GM23338 (cell line): ENCODE data around the gene DSCAML1. TPM values are rescaled to one million over a fixed set of nuclear protein-coding genes. Genes with fewer than 3 reads are reported as not detected.

Source experiments
- ATAC-seq: fragments of 200-7000 bp; cut with Tn5 transposase; 3 replicates; pipeline ENCODE4 v1.9.1; 2020
- DNase-seq: peaks from one replicate; pipeline ENCODE4 v3.0.0-alpha.2; 2015; ENCODE audit warnings: low spot score
- H2AFZ ChIP-seq: fragments of 200-600 bp; sonication (generic); 2 replicates; pipeline ENCODE4 v1.8.0; 2016; ENCODE audit warnings: antibody characterized with exemption, mild to moderate bottlenecking, moderate library complexity
- H3F3A ChIP-seq: fragments of 200-600 bp; sonication (generic); replicated peaks from 2 replicates; pipeline ENCODE4 v1.8.0; 2017; ENCODE audit warnings: antibody characterized with exemption, mixed run types, low read depth
- H3K27ac ChIP-seq: fragments of 200-600 bp; sonication (generic); 2 replicates; pipeline ENCODE4 v1.6.1; 2016; ENCODE audit warnings: low read depth
- H3K27me3 ChIP-seq: fragments of 200-600 bp; sonication (generic); 2 replicates; pipeline ENCODE4 v1.8.0; 2016; ENCODE audit warnings: mild to moderate bottlenecking, mixed run types, moderate library complexity; ENCODE audit not compliant: insufficient read depth
- H3K36me3 ChIP-seq: fragments of 200-600 bp; sonication (generic); 2 replicates; pipeline ENCODE4 v1.8.0; 2016; ENCODE audit warnings: mild to moderate bottlenecking; ENCODE audit not compliant: insufficient read depth
- H3K4me1 ChIP-seq: fragments of 200-600 bp; sonication (generic); 2 replicates; pipeline ENCODE4 v1.8.0; 2016; ENCODE audit warnings: mild to moderate bottlenecking, moderate library complexity; ENCODE audit not compliant: insufficient read depth
- H3K4me2 ChIP-seq: fragments of 200-600 bp; sonication (generic); 2 replicates; pipeline ENCODE4 v1.7.1; 2017; ENCODE audit warnings: mixed run types
- H3K4me3 ChIP-seq: fragments of 200-600 bp; sonication (generic); 2 replicates; pipeline ENCODE4 v1.6.1; 2016; ENCODE audit warnings: mixed run types
- H3K79me2 ChIP-seq: fragments of 200-600 bp; sonication (generic); replicated peaks from 2 replicates; pipeline ENCODE4 v1.8.0; 2017; ENCODE audit warnings: mild to moderate bottlenecking; ENCODE audit not compliant: insufficient read depth
- H3K9me2 ChIP-seq: fragments of 200-600 bp; sonication (generic); 2 replicates; pipeline ENCODE4 v1.8.0; 2017; ENCODE audit not compliant: insufficient read depth
- H4K20me1 ChIP-seq: fragments of 200-600 bp; sonication (generic); replicated peaks from 2 replicates; pipeline ENCODE4 v1.8.0; 2017; ENCODE audit warnings: mild to moderate bottlenecking; ENCODE audit not compliant: insufficient read depth
- H3K27ac Mint-ChIP-seq: 2 replicates; pipeline ENCODE4 v1.8.0; 2020; ENCODE audit warnings: inconsistent platforms, mild to moderate bottlenecking, moderate library complexity, mixed read lengths
- H3K27me3 Mint-ChIP-seq: 3 replicates; pipeline ENCODE4 v1.8.0; 2022; ENCODE audit warnings: low read depth, mild to moderate bottlenecking, moderate library complexity, mixed read lengths, inconsistent platforms; ENCODE audit not compliant: insufficient read depth, poor library complexity
- H3K36me3 Mint-ChIP-seq: 3 replicates; pipeline ENCODE4 v1.8.0; 2021; ENCODE audit warnings: low read depth, mild to moderate bottlenecking, inconsistent platforms, moderate library complexity, mixed read lengths
- H3K4me1 Mint-ChIP-seq: 3 replicates; pipeline ENCODE4 v1.8.0; 2020; ENCODE audit warnings: mild to moderate bottlenecking, inconsistent platforms, mixed read lengths
- H3K4me3 Mint-ChIP-seq: 3 replicates; pipeline ENCODE4 v1.8.0; 2021; ENCODE audit warnings: moderate library complexity, mild to moderate bottlenecking, inconsistent platforms, mixed read lengths
- H3K9me3 Mint-ChIP-seq: 3 replicates; pipeline ENCODE4 v1.8.0; 2020; ENCODE audit warnings: moderate library complexity, mild to moderate bottlenecking, inconsistent platforms, mixed read lengths
- JUNB ChIP-seq: IDR thresholded peaks from one replicate; pipeline ENCODE4 v1.6.1; 2016; ENCODE audit warnings: antibody characterized with exemption; ENCODE audit not compliant: unreplicated experiment
- polyA plus RNA-seq: library from polyadenylated mRNA; unstranded; fragments of >200 nt; fragmentation: Nextera tagmentation; extraction: Ambion mirVana; gene quantifications from 2 replicates; pipeline ENCODE4 v1.2.1, GENCODE V29; 2016
- total RNA-seq: library from RNA; depleted of rRNA; stranded (reverse); fragments of >200 nt; shearing (Covaris generic); gene quantifications from 2 replicates; pipeline ENCODE4 v1.2.3, GENCODE V29; 2014
- TF ChIP-seq, protein P1 (sequence below): fragments of 250-450 bp; sonication (Bioruptor Pico); IDR thresholded peaks from 2 replicates; pipeline ENCODE4 v1.5.0; 2020; ENCODE audit warnings: mild to moderate bottlenecking, moderate library complexity
- TF ChIP-seq, protein P2 (sequence below), 2 experiments: fragments of 200-600 bp in 1 of 2; sonication (generic) in 1 of 2; conservative IDR thresholded peaks; 2 replicates each; pipeline versions ENCODE4 v1.5.1 to v1.6.1; 2016 to 2017; ENCODE audit warnings: antibody characterized with exemption in 2 of 2, low read depth in 2 of 2, mild to moderate bottlenecking in 2 of 2, moderate library complexity in 1 of 2

Gene DSCAML1
- total and polyA plus RNA-seq, 2 experiments from 2014 or later = 0.17 TPM; not detected in 1

DNA sequence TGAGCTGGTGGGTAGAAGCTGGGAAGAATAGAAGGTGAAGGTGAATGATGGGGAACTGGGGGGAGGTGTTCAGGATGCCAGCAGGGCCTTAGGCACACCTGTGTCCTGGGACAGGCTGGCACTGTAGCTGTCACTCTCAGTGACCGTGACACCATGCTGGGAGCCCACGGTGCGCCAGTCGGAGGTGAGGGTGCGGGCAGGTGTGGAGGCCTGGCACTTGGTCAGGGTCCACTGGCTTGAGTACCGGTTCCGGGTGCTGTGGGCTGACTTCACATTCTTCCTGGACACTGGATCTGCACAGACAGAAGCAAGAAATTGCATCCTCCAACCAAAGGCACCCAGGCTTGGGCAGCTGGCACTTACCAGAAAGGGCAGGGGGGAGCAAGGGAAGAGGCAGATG lies 365.6 kb downstream of the DSCAML1 start:
- Histone ChIP-seq H4K20me1 (no peaks in the 10 kb centered on the region), H3K9me2 (no peaks in the 10 kb centered on the region), H3K4me2 (no peak overlapping the region), H3K4me3 (no peak overlapping the region), H3F3A (no peaks in the 10 kb centered on the region), H3K79me2 (no peaks in the 10 kb centered on the region), H2AFZ (no peak overlapping the region), H3K27ac (no peak overlapping the region), H3K4me1 (peaks cover 7% of the 10 kb centered on the region), H3K36me3 (no peaks in the 10 kb centered on the region), H3K27me3 (no peaks in the 10 kb centered on the region)
- Mint-ChIP-seq H3K36me3 (no peaks in the 10 kb centered on the region), H3K27ac (no peak overlapping the region), H3K27me3 (peaks cover 12% of the 10 kb centered on the region), H3K4me1 (peaks cover 30% of the 10 kb centered on the region), H3K9me3 (no peaks in the 10 kb centered on the region), H3K4me3 (no peak overlapping the region)
- ATAC-seq = no peak
- TF ChIP-seq, protein P1, sequence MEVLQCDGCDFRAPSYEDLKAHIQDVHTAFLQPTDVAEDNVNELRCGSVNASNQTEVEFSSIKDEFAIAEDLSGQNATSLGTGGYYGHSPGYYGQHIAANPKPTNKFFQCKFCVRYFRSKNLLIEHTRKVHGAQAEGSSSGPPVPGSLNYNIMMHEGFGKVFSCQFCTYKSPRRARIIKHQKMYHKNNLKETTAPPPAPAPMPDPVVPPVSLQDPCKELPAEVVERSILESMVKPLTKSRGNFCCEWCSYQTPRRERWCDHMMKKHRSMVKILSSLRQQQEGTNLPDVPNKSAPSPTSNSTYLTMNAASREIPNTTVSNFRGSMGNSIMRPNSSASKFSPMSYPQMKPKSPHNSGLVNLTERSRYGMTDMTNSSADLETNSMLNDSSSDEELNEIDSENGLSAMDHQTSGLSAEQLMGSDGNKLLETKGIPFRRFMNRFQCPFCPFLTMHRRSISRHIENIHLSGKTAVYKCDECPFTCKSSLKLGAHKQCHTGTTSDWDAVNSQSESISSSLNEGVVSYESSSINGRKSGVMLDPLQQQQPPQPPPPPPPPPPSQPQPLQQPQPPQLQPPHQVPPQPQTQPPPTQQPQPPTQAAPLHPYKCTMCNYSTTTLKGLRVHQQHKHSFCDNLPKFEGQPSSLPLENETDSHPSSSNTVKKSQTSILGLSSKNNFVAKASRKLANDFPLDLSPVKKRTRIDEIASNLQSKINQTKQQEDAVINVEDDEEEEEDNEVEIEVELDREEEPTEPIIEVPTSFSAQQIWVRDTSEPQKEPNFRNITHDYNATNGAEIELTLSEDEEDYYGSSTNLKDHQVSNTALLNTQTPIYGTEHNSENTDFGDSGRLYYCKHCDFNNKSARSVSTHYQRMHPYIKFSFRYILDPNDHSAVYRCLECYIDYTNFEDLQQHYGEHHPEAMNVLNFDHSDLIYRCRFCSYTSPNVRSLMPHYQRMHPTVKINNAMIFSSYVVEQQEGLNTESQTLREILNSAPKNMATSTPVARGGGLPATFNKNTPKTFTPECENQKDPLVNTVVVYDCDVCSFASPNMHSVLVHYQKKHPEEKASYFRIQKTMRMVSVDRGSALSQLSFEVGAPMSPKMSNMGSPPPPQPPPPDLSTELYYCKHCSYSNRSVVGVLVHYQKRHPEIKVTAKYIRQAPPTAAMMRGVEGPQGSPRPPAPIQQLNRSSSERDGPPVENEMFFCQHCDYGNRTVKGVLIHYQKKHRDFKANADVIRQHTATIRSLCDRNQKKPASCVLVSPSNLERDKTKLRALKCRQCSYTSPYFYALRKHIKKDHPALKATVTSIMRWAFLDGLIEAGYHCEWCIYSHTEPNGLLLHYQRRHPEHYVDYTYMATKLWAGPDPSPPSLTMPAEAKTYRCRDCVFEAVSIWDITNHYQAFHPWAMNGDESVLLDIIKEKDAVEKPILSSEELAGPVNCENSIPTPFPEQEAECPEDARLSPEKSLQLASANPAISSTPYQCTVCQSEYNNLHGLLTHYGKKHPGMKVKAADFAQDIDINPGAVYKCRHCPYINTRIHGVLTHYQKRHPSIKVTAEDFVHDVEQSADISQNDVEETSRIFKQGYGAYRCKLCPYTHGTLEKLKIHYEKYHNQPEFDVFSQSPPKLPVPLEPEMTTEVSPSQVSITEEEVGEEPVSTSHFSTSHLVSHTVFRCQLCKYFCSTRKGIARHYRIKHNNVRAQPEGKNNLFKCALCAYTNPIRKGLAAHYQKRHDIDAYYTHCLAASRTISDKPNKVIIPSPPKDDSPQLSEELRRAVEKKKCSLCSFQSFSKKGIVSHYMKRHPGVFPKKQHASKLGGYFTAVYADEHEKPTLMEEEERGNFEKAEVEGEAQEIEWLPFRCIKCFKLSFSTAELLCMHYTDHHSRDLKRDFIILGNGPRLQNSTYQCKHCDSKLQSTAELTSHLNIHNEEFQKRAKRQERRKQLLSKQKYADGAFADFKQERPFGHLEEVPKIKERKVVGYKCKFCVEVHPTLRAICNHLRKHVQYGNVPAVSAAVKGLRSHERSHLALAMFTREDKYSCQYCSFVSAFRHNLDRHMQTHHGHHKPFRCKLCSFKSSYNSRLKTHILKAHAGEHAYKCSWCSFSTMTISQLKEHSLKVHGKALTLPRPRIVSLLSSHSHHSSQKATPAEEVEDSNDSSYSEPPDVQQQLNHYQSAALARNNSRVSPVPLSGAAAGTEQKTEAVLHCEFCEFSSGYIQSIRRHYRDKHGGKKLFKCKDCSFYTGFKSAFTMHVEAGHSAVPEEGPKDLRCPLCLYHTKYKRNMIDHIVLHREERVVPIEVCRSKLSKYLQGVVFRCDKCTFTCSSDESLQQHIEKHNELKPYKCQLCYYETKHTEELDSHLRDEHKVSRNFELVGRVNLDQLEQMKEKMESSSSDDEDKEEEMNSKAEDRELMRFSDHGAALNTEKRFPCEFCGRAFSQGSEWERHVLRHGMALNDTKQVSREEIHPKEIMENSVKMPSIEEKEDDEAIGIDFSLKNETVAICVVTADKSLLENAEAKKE (CRISPR knock-in tag) = no peak
- TF ChIP-seq, protein P2, sequence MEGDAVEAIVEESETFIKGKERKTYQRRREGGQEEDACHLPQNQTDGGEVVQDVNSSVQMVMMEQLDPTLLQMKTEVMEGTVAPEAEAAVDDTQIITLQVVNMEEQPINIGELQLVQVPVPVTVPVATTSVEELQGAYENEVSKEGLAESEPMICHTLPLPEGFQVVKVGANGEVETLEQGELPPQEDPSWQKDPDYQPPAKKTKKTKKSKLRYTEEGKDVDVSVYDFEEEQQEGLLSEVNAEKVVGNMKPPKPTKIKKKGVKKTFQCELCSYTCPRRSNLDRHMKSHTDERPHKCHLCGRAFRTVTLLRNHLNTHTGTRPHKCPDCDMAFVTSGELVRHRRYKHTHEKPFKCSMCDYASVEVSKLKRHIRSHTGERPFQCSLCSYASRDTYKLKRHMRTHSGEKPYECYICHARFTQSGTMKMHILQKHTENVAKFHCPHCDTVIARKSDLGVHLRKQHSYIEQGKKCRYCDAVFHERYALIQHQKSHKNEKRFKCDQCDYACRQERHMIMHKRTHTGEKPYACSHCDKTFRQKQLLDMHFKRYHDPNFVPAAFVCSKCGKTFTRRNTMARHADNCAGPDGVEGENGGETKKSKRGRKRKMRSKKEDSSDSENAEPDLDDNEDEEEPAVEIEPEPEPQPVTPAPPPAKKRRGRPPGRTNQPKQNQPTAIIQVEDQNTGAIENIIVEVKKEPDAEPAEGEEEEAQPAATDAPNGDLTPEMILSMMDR (conservative IDR thresholded peaks at IDR 0.05; ENCODE audit: low read depth in 2 of 2) = no peak
- TF ChIP-seq JUNB = no peak
- DNase-seq = no peak
